AG10803 (cell line): ENCODE measurements around the gene COL18A1.

ENCODE experiments used
- DNase-seq: peaks from one replicate; pipeline ENCODE4 v3.0.0; 2010; ENCODE audit warnings: low read depth
- H3K4me3 ChIP-seq: 2 replicates; pipeline ENCODE4 v1.5.1; 2011; ENCODE audit warnings: mild to moderate bottlenecking, low read length, control low read depth
- CTCF ChIP-seq: conservative IDR thresholded peaks from 2 replicates; pipeline ENCODE4 v1.5.1; 2011; ENCODE audit warnings: mild to moderate bottlenecking, low read length, control low read depth, inconsistent platforms

Gene COL18A1

GRCh38 chr21:45542242-45542666 lies 137.3 kb downstream of the COL18A1 start, which contains the start of gene SLC19A1:
Gene SLC19A1 (minus strand): TSS chr21:45542440. CDS start chr21:45537959, 4,481 bp downstream.
- DNase-seq: peak; percentile 45
- H3K4me3 ChIP-seq: peak within 1 kb of the TSS; percentile 55
- no peak; the same call in 1 of the 2 replicates for TF ChIP-seq CTCF

- TF ChIP-seq CTCF: no peak
- no peak for DNase-seq
- H3K4me3 ChIP-seq: peak overlapping the region; percentile 55
Measured at GRCh38 chr21:45542667-45543370, 137.9 kb downstream of the COL18A1 start.

- DNase-seq: no peak
- no peak for TF ChIP-seq CTCF
- no peak overlapping the region for H3K4me3 ChIP-seq
Measured at GRCh38 chr21:45543371-45543709, 138.4 kb downstream of the COL18A1 start.

- TF ChIP-seq CTCF: no peak
- no peak overlapping the region for H3K4me3 ChIP-seq
- no peak for DNase-seq
Measured at GRCh38 chr21:45543710-45544448, 138.9 kb downstream of the COL18A1 start.

- DNase-seq: no peak
- no peak for TF ChIP-seq CTCF
- H3K4me3 ChIP-seq: no peak overlapping the region
Measured at GRCh38 chr21:45544449-45545235, 139.7 kb downstream of the COL18A1 start.

- TF ChIP-seq CTCF: no peak
- H3K4me3 ChIP-seq: no peak overlapping the region
- no peak for DNase-seq
Measured at GRCh38 chr21:45545236-45545570, 140.2 kb downstream of the COL18A1 start.
